VCaP (cell line): Measurements from ENCODE around the gene CATSPERZ.

Experiments used
- H3K27ac ChIP-seq: fragments of 450-650 bp; 2 replicates; pipeline ENCODE4 v1.5.1; 2017
- TF ChIP-seq, protein P1 (sequence below): fragments of 450-650 bp; conservative IDR thresholded peaks from 2 replicates; pipeline ENCODE4 v1.5.1; 2017; ENCODE audit warnings: mild to moderate bottlenecking, moderate library complexity

Gene CATSPERZ

GRCh38 chr11:64296236-64296635, 3.9 kb upstream of the CATSPERZ start:
- no peak overlapping the region for H3K27ac ChIP-seq
- TF ChIP-seq, protein P1, sequence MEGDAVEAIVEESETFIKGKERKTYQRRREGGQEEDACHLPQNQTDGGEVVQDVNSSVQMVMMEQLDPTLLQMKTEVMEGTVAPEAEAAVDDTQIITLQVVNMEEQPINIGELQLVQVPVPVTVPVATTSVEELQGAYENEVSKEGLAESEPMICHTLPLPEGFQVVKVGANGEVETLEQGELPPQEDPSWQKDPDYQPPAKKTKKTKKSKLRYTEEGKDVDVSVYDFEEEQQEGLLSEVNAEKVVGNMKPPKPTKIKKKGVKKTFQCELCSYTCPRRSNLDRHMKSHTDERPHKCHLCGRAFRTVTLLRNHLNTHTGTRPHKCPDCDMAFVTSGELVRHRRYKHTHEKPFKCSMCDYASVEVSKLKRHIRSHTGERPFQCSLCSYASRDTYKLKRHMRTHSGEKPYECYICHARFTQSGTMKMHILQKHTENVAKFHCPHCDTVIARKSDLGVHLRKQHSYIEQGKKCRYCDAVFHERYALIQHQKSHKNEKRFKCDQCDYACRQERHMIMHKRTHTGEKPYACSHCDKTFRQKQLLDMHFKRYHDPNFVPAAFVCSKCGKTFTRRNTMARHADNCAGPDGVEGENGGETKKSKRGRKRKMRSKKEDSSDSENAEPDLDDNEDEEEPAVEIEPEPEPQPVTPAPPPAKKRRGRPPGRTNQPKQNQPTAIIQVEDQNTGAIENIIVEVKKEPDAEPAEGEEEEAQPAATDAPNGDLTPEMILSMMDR: no peak

DNA sequence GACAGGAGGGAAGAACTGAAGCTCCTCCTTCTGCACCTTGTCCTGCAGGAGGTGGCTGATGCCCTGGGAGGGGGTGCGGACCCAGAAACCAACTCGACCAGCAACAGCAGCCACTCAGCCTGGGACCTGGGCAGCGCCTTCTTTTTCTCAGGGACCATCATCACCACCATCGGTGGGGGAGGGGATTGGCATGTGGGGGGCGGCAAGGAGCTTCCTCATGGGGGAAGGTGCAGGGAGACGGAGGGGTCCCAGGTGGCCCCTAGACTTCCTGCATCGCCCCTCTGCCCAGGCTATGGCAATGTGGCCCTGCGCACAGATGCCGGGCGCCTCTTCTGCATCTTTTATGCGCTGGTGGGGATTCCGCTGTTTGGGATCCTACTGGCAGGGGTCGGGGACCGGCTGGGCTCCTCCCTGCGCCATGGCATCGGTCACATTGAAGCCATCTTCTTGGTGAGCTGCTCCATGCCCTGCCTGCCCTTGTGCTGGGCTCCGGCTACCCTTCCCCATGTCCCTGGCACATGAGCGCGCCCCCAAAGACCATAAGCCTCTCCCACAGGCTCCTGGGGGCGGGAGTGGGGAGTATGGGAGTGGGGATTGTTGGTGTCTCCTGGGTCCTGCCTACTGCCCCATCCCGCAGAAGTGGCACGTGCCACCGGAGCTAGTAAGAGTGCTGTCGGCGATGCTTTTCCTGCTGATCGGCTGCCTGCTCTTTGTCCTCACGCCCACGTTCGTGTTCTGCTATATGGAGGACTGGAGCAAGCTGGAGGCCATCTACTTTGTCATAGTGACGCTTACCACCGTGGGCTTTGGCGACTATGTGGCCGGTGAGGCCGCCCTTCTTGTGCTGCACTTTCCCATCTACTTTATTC, 3.1 kb upstream of the CATSPERZ start:
- no peak overlapping the region for H3K27ac ChIP-seq
- TF ChIP-seq, protein P1: no peak

DNA sequence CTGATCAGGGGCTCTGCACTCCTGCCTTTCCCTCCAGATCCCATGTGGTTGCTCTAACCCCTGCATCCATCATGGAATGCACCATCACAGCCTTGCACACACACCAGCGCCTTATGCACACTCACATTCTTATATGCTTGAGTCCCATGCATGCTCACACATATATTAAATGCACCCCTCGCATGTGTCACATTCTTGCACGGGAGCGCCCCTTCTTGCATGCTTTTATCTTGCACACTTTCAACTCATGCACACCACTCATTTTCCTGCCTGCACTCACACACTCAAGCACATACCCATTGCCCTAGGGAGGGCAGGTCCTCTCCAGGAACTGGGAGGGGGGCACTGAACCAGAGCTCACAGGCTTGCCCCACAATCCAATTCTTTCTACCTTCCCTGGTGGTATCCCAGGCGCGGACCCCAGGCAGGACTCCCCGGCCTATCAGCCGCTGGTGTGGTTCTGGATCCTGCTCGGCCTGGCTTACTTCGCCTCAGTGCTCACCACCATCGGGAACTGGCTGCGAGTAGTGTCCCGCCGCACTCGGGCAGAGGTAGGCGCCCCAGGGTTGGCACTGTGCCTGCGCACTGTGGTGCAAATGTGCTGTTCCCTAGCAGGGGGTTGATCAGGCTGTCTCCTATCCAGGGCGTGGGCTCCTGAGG, 2.3 kb upstream of the CATSPERZ start:
- H3K27ac ChIP-seq: no peak overlapping the region
- TF ChIP-seq, protein P1: no peak

GRCh38 chr11:64298966-64299846, 952 bp upstream of the CATSPERZ start:
- peak overlapping the region; percentile 73 for H3K27ac ChIP-seq
- TF ChIP-seq, protein P1: peak; percentile 38

DNA sequence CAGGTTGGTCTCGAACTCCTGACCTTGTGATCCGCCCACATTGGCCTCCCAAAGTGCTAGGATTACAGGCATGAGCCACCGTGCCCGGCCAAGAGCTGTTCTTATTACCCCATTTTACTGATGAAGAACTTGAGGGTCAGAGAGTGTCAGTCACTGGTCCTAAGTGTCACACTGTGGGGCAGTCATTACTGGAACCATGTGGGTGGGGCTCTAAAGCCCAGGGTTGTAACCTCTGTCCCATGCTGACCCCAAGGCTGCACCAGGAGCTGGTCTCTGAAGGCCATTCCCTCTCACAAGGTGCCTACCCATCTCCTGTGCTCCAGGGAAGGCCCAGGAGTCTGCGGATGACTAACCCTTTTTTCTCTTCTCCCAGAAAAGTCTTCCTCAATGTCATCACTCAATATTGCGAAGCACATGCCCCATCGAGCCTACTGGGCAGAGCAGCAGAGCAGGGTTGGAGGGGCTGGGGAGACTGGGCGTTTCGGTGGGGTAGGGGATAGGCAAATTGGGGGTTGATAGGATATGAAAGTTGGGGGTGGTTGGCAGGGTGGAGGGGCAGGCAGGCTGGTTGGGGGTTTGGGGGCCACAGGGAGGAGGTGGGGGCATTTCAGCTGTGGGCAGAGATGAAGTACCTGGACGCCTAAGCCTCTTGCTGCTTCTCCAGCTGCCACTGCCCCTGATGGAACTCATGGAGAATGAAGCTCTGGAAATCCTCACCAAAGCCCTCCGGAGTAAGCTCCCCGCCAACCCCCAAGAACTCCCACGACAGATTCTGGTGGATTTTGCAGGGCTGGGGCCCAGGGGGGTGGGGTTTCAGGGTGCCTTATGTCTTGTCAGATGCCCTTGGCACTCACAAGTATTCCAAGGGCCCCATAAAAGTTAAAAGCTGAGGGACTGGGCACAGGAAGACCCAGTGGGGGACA, 3.2 kb downstream of the CATSPERZ start:
- TF ChIP-seq, protein P1: no peak
- peak overlapping the region; percentile 95 for H3K27ac ChIP-seq

GRCh38 chr11:64304032-64304315, 3.8 kb downstream of the CATSPERZ start:
- H3K27ac ChIP-seq: peak overlapping the region; percentile 95
- TF ChIP-seq, protein P1: no peak
